HG02973 (cell line): ENCODE results near the gene MCFD2.
"Not testable (repeated sequence)": the region's sequence is repeated elsewhere in the genome, so short reads cannot be mapped to it uniquely, and the experiment has no call there.

Source experiments
- ATAC-seq: cut with Tn5 transposase; IDR thresholded peaks from one replicate; pipeline ENCODE4 v1.9.1; 2021; ENCODE audit warnings: moderate library complexity; ENCODE audit not compliant: unreplicated experiment

The MCFD2 gene

GRCh38 chr2:46904908-46905678 is 10.5 kb downstream of the MCFD2 start:
- ATAC-seq = not testable (repeated sequence)

- ATAC-seq = not testable (repeated sequence)
Measured at GRCh38 chr2:46902980-46903379, 12.6 kb downstream of the MCFD2 start.

- no peak for ATAC-seq
Measured at GRCh38 chr2:46902465-46902864, 13.1 kb downstream of the MCFD2 start.

- ATAC-seq = no peak
Measured at GRCh38 chr2:46901611-46902010, 14.0 kb downstream of the MCFD2 start.

- no peak for ATAC-seq
Measured at GRCh38 chr2:46900381-46900780, 15.2 kb downstream of the MCFD2 start.

- ATAC-seq = no peak
Measured at GRCh38 chr2:46899053-46899452, 16.6 kb downstream of the MCFD2 start.

- no peak for ATAC-seq
Measured at GRCh38 chr2:46898024-46898423, 17.6 kb downstream of the MCFD2 start.

GRCh38 chr2:46893269-46893939 is 22.2 kb downstream of the MCFD2 start:
- ATAC-seq = no peak

- ATAC-seq = no peak
Measured at GRCh38 chr2:46891956-46892553, 23.6 kb downstream of the MCFD2 start.

GRCh38 chr2:46888421-46888952 is 27.1 kb downstream of the MCFD2 start:
- no peak for ATAC-seq

GRCh38 chr2:46887028-46887885 is 28.3 kb downstream of the MCFD2 start:
- ATAC-seq = no peak

- no peak for ATAC-seq
Measured at GRCh38 chr2:46886268-46887027, 29.2 kb downstream of the MCFD2 start.

GRCh38 chr2:46885376-46885775 is 30.2 kb downstream of the MCFD2 start:
- no peak for ATAC-seq

- ATAC-seq = no peak
Measured at GRCh38 chr2:46879511-46879910, 36.1 kb downstream of the MCFD2 start.

- ATAC-seq = no peak
Measured at GRCh38 chr2:46878886-46879285, 36.7 kb downstream of the MCFD2 start.

GRCh38 chr2:46878240-46878877 is 37.2 kb downstream of the MCFD2 start:
- ATAC-seq = no peak

GRCh38 chr2:46877619-46878113 is 37.9 kb downstream of the MCFD2 start:
- no peak for ATAC-seq

- ATAC-seq = no peak
Measured at GRCh38 chr2:46876741-46877384, 38.7 kb downstream of the MCFD2 start.
